H1 (cell line): Measurements from ENCODE around the gene SOCS7.

ENCODE experiments used
- E2F6 ChIP-seq: IDR thresholded peaks from 2 replicates; pipeline ENCODE4 v1.6.1; 2012; ENCODE audit warnings: inconsistent platforms
- EZH2 ChIP-seq: fragments of 200-600 bp; sonication (generic); IDR thresholded peaks from 2 replicates; pipeline ENCODE4 v1.7.1; 2012; ENCODE audit warnings: low read depth, mild to moderate bottlenecking, moderate library complexity, low read length, inconsistent platforms; ENCODE audit not compliant: severe bottlenecking
- FOSL1 ChIP-seq: IDR thresholded peaks from 2 replicates; pipeline ENCODE4 v1.6.1; 2011; ENCODE audit warnings: mild to moderate bottlenecking, low read depth, low read length, moderate library complexity; ENCODE audit not compliant: insufficient read depth
- HDAC2 ChIP-seq, 2 experiments: fragments of 300-600 bp in 1 of 2; sonication (generic) in 1 of 2; IDR thresholded peaks; 2 replicates each; pipeline ENCODE4 v1.6.1; 2011 to 2012; ENCODE audit warnings: low read depth in 2 of 2, low read length in 2 of 2, mild to moderate bottlenecking in 2 of 2, moderate library complexity in 2 of 2, borderline replicate concordance in 1 of 2, inconsistent platforms in 1 of 2
- JUND ChIP-seq: IDR thresholded peaks from 2 replicates; pipeline ENCODE4 v1.6.1; 2011; ENCODE audit warnings: mild to moderate bottlenecking, improper control_type of control experiment, low read length
- POLR2AphosphoS5 ChIP-seq: IDR thresholded peaks from 2 replicates; pipeline ENCODE4 v1.6.1; 2011; ENCODE audit warnings: low read depth, low read length
- TCF12 ChIP-seq: IDR thresholded peaks from 2 replicates; pipeline ENCODE4 v1.6.1; 2011; ENCODE audit warnings: low read depth, mild to moderate bottlenecking, low read length
- TF ChIP-seq, protein P1 (sequence below), 3 experiments: IDR thresholded peaks; 1 replicate in 2 of 3; 2 replicates in 1 of 3; pipeline versions ENCODE4 v1.5.1 to v1.6.1; 2011; ENCODE audit warnings: low read length in 3 of 3, mild to moderate bottlenecking in 3 of 3, inconsistent platforms in 2 of 3, low read depth in 1 of 3, moderate library complexity in 1 of 3; ENCODE audit not compliant: insufficient read depth in 1 of 3; ENCODE audit errors: control extremely low read depth in 1 of 3

DNA sequence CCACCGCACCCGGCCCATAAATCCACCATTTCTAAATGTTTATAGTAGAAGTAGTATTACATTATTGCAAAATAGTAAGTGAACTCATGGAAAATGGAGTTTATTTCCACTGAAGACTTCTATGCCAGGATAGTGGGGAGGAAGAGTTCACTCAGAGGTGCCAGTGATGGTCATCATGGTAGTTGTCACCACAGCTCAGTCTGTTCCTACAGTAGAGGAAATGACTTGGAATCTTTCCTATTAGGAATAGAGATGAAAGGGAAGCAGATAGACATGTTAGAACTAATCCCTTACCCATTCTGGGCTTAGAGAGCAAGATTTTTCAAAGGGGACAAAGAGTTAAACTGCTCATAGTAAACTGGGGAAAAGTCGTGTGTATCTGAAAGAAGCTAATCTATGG, 34.6 kb upstream of the SOCS7 start:
- TF ChIP-seq, protein P1, sequence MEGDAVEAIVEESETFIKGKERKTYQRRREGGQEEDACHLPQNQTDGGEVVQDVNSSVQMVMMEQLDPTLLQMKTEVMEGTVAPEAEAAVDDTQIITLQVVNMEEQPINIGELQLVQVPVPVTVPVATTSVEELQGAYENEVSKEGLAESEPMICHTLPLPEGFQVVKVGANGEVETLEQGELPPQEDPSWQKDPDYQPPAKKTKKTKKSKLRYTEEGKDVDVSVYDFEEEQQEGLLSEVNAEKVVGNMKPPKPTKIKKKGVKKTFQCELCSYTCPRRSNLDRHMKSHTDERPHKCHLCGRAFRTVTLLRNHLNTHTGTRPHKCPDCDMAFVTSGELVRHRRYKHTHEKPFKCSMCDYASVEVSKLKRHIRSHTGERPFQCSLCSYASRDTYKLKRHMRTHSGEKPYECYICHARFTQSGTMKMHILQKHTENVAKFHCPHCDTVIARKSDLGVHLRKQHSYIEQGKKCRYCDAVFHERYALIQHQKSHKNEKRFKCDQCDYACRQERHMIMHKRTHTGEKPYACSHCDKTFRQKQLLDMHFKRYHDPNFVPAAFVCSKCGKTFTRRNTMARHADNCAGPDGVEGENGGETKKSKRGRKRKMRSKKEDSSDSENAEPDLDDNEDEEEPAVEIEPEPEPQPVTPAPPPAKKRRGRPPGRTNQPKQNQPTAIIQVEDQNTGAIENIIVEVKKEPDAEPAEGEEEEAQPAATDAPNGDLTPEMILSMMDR (IDR thresholded peaks at IDR 0.05; ENCODE audit: control extremely low read depth in 1 of 3, insufficient read depth in 1 of 3, low read depth in 1 of 3, low read length in 3 of 3): no peak
- no peak for TF ChIP-seq EZH2
- TF ChIP-seq FOSL1: no peak
- TF ChIP-seq E2F6: no peak
- TF ChIP-seq JUND: no peak
- TF ChIP-seq POLR2AphosphoS5: no peak
- TF ChIP-seq HDAC2 (IDR thresholded peaks at IDR 0.05; ENCODE audit: borderline replicate concordance in 1 of 2, low read depth in 2 of 2, low read length in 2 of 2): no peak
- TF ChIP-seq TCF12: no peak
